Measurements from ENCODE around the gene CNGA3. TPM values are rescaled to one million over a fixed set of nuclear protein-coding genes. Genes with fewer than 3 reads are reported as not detected.
"Not testable (repeated sequence)": the region's sequence is repeated elsewhere in the genome, so short reads cannot be mapped to it uniquely, and the experiment has no call there.

CNGA3 gene
- total RNA-seq, 3 donors from 2014 or later, result under 0.01 to 0.15 TPM; not detected in 1

- Histone ChIP-seq H3K27ac (no peak overlapping the region), H3K36me3 (no peaks in the 10 kb centered on the region), H3K4me3 (no peak overlapping the region), H3K9me3 (no peaks in the 10 kb centered on the region), H3K4me1 (no peaks in the 10 kb centered on the region), H3K27me3 (no peaks in the 10 kb centered on the region)
- TF ChIP-seq POLR2A (IDR thresholded peaks at IDR 0.05) (no peak), POLR2AphosphoS5 (IDR thresholded peaks at IDR 0.05) (no peak), CTCF (IDR thresholded peaks at IDR 0.05) (no peak)
- DNase-seq (ENCODE audit: low spot score in 2 of 2), result no peak
- intact Hi-C loops (cut with DNase I; ENCODE audit: low total_unique reads), result no loop called here
Observed at GRCh38 chr2:98300141-98300874, 45.9 kb upstream of the CNGA3 start.

- intact Hi-C loops (cut with DNase I; ENCODE audit: low total_unique reads), result no loop called here
- no peak for DNase-seq (ENCODE audit: low spot score in 2 of 2)
- no peaks in the 10 kb centered on the region for H3K9me3 ChIP-seq
- H3K36me3 ChIP-seq, result no peaks in the 10 kb centered on the region
- H3K27ac ChIP-seq, result no peak overlapping the region
- TF ChIP-seq POLR2AphosphoS5 (IDR thresholded peaks at IDR 0.05), result no peak
- no peak for TF ChIP-seq CTCF (IDR thresholded peaks at IDR 0.05)
- no peak for TF ChIP-seq POLR2A (IDR thresholded peaks at IDR 0.05)
- H3K4me1 ChIP-seq, result no peaks in the 10 kb centered on the region
- H3K4me3 ChIP-seq, result no peak overlapping the region
- H3K27me3 ChIP-seq, result no peaks in the 10 kb centered on the region
Observed at GRCh38 chr2:98301469-98301868, 44.8 kb upstream of the CNGA3 start.

- H3K27ac ChIP-seq; H3K9me3 ChIP-seq; H3K4me3 ChIP-seq; H3K27me3 ChIP-seq; H3K4me1 ChIP-seq; H3K36me3 ChIP-seq; DNase-seq (ENCODE audit: low spot score in 2 of 2); intact Hi-C loops (cut with DNase I; ENCODE audit: low total_unique reads): not testable (repeated sequence)
Observed at GRCh38 chr2:98307131-98307696, 39.0 kb upstream of the CNGA3 start.

- intact Hi-C loops (cut with DNase I; ENCODE audit: low total_unique reads), result no loop called here
- no peak overlapping the region for H3K4me3 ChIP-seq
Observed at GRCh38 chr2:98308068-98308467, 38.2 kb upstream of the CNGA3 start.

GRCh38 chr2:98308532-98308931, 37.7 kb upstream of the CNGA3 start:
- Histone ChIP-seq H3K27me3 (peaks cover 0 to 9% of the 10 kb centered on the region in 2 donors), H3K4me3 (no peak overlapping the region), H3K9me3 (no peaks in the 10 kb centered on the region), H3K36me3 (no peaks in the 10 kb centered on the region), H3K27ac (no peak overlapping the region), H3K4me1 (no peaks in the 10 kb centered on the region)
- DNase-seq (ENCODE audit: low spot score in 2 of 2), result no peak
- TF ChIP-seq CTCF (IDR thresholded peaks at IDR 0.05) (no peak), POLR2AphosphoS5 (IDR thresholded peaks at IDR 0.05) (no peak), POLR2A (IDR thresholded peaks at IDR 0.05) (no peak)
- intact Hi-C loops (cut with DNase I; ENCODE audit: low total_unique reads), result no loop called here

More at GRCh38 chr2:98308068-98308467, 38.2 kb upstream of the CNGA3 start:
- no peaks in the 10 kb centered on the region for H3K4me1 ChIP-seq
- H3K36me3 ChIP-seq, result no peaks in the 10 kb centered on the region
- no peaks in the 10 kb centered on the region for H3K9me3 ChIP-seq
- no peak overlapping the region for H3K27ac ChIP-seq
- H3K27me3 ChIP-seq, result peaks cover 0 to 9% of the 10 kb centered on the region in 2 donors
- TF ChIP-seq POLR2A (IDR thresholded peaks at IDR 0.05) (no peak), CTCF (IDR thresholded peaks at IDR 0.05) (no peak), POLR2AphosphoS5 (IDR thresholded peaks at IDR 0.05) (no peak)
- DNase-seq (ENCODE audit: low spot score in 2 of 2), result no peak

Measured in breast epithelium (tissue), 4 donors.